ENCODE results near the gene RAI1. TPM values are rescaled to one million over a fixed set of nuclear protein-coding genes. Genes with fewer than 3 reads are reported as not detected.

The RAI1 gene
- total RNA-seq, 1 donor from 2014 or later: 33.5 TPM

GRCh38 chr17:17833658-17834357 lies 152.6 kb downstream of the RAI1 start:
- H3K36me3 Mint-ChIP-seq (ENCODE audit: low read depth): peaks cover 47% of the 10 kb centered on the region
- no peaks in the 10 kb centered on the region for H3K27me3 Mint-ChIP-seq (ENCODE audit: low read depth)
- H3K27ac Mint-ChIP-seq: peak overlapping the region; percentile 92
- no peak for DNase-seq (ENCODE audit: low spot score)
- H3K4me3 Mint-ChIP-seq (ENCODE audit: low read depth): peak overlapping the region; percentile 95
- intact Hi-C loops (cut with micrococcal nuclease): no loop called here
- H3K9me3 Mint-ChIP-seq: no peaks in the 10 kb centered on the region
- H3K4me1 Mint-ChIP-seq (ENCODE audit: low read depth): peaks cover 55% of the 10 kb centered on the region

- Mint-ChIP-seq H3K9me3 (no peaks in the 10 kb centered on the region), H3K27ac (peak overlapping the region; percentile 92), H3K36me3 (ENCODE audit: low read depth) (peaks cover 42% of the 10 kb centered on the region), H3K4me1 (ENCODE audit: low read depth) (peaks cover 59% of the 10 kb centered on the region), H3K4me3 (ENCODE audit: low read depth) (peak overlapping the region; percentile 95), H3K27me3 (ENCODE audit: low read depth) (no peaks in the 10 kb centered on the region)
- no peak for DNase-seq (ENCODE audit: low spot score)
- intact Hi-C loops (cut with micrococcal nuclease): no loop called here
Measured at GRCh38 chr17:17834974-17835373, 153.7 kb downstream of the RAI1 start.

DNA sequence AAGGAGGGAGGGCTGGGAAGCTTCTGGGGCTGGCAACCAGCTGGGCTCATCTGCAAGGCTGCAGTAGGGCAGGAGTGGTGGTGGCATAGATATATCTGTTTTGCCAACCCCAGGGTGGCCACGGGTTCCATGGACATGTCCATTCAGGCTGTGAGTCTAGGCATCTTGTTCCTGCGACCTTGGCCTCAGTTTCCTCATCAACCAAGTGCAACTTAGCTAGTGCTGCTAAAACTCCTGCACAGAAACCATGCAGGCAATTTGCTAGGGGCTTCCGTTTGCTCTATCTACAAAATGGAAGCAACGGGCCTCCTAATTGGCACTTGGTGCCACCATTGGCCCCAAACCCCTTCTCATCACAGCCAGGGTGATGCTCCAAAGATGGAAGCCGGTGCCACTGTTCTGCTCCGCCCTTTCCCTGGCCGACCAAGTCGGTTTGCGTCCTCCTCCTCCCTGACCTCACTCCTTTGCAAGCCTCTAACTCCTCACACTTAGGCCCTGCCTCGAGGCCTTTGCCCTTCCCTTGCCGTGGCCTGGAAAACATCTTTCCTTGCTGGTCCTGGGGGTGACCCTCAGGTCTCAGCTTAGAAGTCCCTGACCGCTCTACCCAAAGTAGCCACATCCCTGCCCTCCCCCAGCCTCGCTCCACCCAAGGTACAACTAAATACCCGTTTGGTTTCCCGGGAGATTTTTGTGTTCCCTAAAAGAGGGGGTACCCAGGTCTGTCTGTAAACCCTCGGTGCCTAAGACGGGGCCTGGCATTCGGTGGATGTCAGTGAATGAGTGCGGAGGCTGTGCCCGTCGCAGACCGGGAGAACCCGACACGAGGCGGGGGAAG lies 154.4 kb downstream of the RAI1 start:
- Mint-ChIP-seq H3K9me3 (no peaks in the 10 kb centered on the region), H3K27me3 (ENCODE audit: low read depth) (no peaks in the 10 kb centered on the region), H3K4me3 (ENCODE audit: low read depth) (peak overlapping the region; percentile 95), H3K27ac (peak overlapping the region; percentile 92), H3K36me3 (ENCODE audit: low read depth) (peaks cover 42% of the 10 kb centered on the region), H3K4me1 (ENCODE audit: low read depth) (peaks cover 59% of the 10 kb centered on the region)
- intact Hi-C loops (cut with micrococcal nuclease): loop anchor here (1.0 kb wide), 2 partner anchors 11 to 19 kb away; no protein-coding TSS in a partner anchor
- no peak for DNase-seq (ENCODE audit: low spot score)

GRCh38 chr17:17836250-17836817 lies 155.1 kb downstream of the RAI1 start:
- Mint-ChIP-seq H3K4me1 (ENCODE audit: low read depth) (peaks cover 63% of the 10 kb centered on the region), H3K4me3 (ENCODE audit: low read depth) (peak overlapping the region; percentile 95), H3K36me3 (ENCODE audit: low read depth) (peaks cover 36% of the 10 kb centered on the region), H3K9me3 (no peaks in the 10 kb centered on the region), H3K27me3 (ENCODE audit: low read depth) (no peaks in the 10 kb centered on the region), H3K27ac (peak overlapping the region; percentile 92)
- DNase-seq (ENCODE audit: low spot score): peak; percentile 95
- intact Hi-C loops (cut with micrococcal nuclease): loop anchor here (1.0 kb wide), 2 partner anchors 12 to 18 kb away; no protein-coding TSS in a partner anchor

- intact Hi-C loops (cut with micrococcal nuclease): loop anchor here (1.0 kb wide), 2 partner anchors 13 to 17 kb away; no protein-coding TSS in a partner anchor
- Mint-ChIP-seq H3K27me3 (ENCODE audit: low read depth) (no peaks in the 10 kb centered on the region), H3K4me3 (ENCODE audit: low read depth) (peak within 1 kb of the TSS; percentile 95), H3K4me1 (ENCODE audit: low read depth) (peaks cover 64% of the 10 kb centered on the region), H3K27ac (peak within 1 kb of the TSS; percentile 92), H3K9me3 (no peaks in the 10 kb centered on the region), H3K36me3 (ENCODE audit: low read depth) (peaks cover 32% of the 10 kb centered on the region)
- DNase-seq (ENCODE audit: low spot score): peak; percentile 59
Measured at GRCh38 chr17:17836818-17837379, 155.6 kb downstream of the RAI1 start, which contains the start of gene SREBF1. Gene SREBF1 (minus strand): TSS chr17:17836986. CDS start chr17:17836817, 169 bp downstream.

GRCh38 chr17:17837380-17837821 lies 156.1 kb downstream of the RAI1 start:
- no peak for DNase-seq (ENCODE audit: low spot score)
- H3K9me3 Mint-ChIP-seq: no peaks in the 10 kb centered on the region
- H3K27me3 Mint-ChIP-seq (ENCODE audit: low read depth): no peaks in the 10 kb centered on the region
- peaks cover 27% of the 10 kb centered on the region for H3K36me3 Mint-ChIP-seq (ENCODE audit: low read depth)
- peak overlapping the region; percentile 88 for H3K27ac Mint-ChIP-seq
- H3K4me1 Mint-ChIP-seq (ENCODE audit: low read depth): peaks cover 61% of the 10 kb centered on the region
- H3K4me3 Mint-ChIP-seq (ENCODE audit: low read depth): peak overlapping the region; percentile 95
- intact Hi-C loops (cut with micrococcal nuclease): no loop called here

GRCh38 chr17:17837966-17838962 lies 157.0 kb downstream of the RAI1 start:
- intact Hi-C loops (cut with micrococcal nuclease): no loop called here
- no peak for DNase-seq (ENCODE audit: low spot score)
- Mint-ChIP-seq H3K4me3 (ENCODE audit: low read depth) (peak overlapping the region; percentile 95), H3K9me3 (no peaks in the 10 kb centered on the region), H3K36me3 (ENCODE audit: low read depth) (peaks cover 26% of the 10 kb centered on the region), H3K4me1 (ENCODE audit: low read depth) (peaks cover 61% of the 10 kb centered on the region), H3K27ac (peak overlapping the region; percentile 88), H3K27me3 (ENCODE audit: low read depth) (no peaks in the 10 kb centered on the region)

DNA sequence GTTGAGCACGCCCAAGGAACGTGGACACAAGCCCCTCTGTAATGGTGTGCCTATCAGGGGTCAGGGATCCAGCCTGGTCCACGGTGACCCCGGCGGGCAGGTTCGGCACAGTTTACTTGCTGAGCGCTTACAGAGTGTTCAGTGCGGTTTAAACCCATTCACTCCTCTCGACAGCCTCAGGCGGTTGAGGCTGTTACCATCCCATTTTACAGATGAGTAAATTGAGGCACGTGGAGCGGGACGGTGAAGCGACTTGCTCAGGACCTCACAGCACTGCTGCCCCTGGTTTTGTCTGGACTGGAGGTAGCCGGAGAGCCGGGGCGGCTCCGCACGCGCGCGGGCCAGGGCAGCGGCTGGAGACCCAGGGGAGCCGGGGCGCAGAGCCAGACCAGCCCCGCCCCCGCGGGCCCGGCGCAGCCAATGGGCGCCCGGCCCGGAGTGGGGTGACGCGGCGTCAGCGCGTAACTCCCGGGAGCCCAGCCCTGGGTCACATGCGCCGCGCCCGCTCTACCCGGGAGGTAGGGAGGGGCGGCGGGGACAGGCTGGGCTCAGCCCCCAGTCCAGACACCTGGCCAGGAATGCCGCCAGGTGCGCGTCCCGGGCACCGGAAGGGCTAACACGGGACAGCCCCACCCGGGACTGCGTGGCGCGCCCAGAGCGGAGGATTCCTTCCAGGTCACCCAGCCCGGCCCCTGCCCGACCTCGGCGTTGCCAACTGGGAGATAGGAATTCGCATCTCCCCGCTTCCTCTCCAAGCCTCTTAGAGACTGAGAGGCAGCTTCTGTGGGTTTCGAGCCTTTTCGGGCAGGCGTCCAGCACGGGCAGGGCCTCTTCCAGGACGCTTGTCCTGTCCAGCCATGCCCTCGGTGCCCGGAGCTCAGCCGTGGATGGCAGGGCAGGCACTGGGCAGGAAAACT lies 158.8 kb downstream of the RAI1 start:
- no peaks in the 10 kb centered on the region for H3K9me3 Mint-ChIP-seq
- H3K36me3 Mint-ChIP-seq (ENCODE audit: low read depth): peaks cover 9% of the 10 kb centered on the region
- H3K4me3 Mint-ChIP-seq (ENCODE audit: low read depth): peak overlapping the region; percentile 78
- intact Hi-C loops (cut with micrococcal nuclease): no loop called here
- H3K27me3 Mint-ChIP-seq (ENCODE audit: low read depth): no peaks in the 10 kb centered on the region
- peaks cover 43% of the 10 kb centered on the region for H3K4me1 Mint-ChIP-seq (ENCODE audit: low read depth)
- peak overlapping the region; percentile 95 for H3K27ac Mint-ChIP-seq
- DNase-seq (ENCODE audit: low spot score): peak; percentile 82

GRCh38 chr17:17840751-17841591 lies 159.7 kb downstream of the RAI1 start:
- peaks cover 37% of the 10 kb centered on the region for H3K4me1 Mint-ChIP-seq (ENCODE audit: low read depth)
- peaks cover 1% of the 10 kb centered on the region for H3K36me3 Mint-ChIP-seq (ENCODE audit: low read depth)
- intact Hi-C loops (cut with micrococcal nuclease): no loop called here
- H3K27me3 Mint-ChIP-seq (ENCODE audit: low read depth): no peaks in the 10 kb centered on the region
- H3K4me3 Mint-ChIP-seq (ENCODE audit: low read depth): peak overlapping the region; percentile 82
- H3K27ac Mint-ChIP-seq: peak overlapping the region; percentile 95
- no peaks in the 10 kb centered on the region for H3K9me3 Mint-ChIP-seq
- no peak for DNase-seq (ENCODE audit: low spot score)

DNA sequence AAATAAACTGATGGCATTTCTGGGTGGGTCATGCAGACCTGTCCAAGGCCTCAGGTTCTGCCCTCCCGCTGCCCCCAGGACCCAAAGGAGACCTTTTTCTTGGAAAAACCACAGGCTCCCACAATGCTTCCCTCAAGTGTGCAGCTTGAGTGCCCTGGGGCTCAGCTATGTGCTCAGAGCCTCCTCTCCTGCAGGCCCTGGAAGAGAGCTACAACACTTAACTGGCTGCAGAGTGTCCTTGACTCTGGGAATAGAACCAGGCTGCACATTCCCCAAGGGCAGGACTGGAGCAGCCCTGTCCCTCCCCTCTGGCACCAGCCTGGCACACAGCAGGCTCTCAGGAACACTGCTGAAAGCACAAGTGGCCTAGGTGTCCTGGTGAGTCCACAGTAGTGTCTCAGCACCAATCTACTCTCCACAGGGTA lies 160.4 kb downstream of the RAI1 start:
- Mint-ChIP-seq H3K27me3 (ENCODE audit: low read depth) (no peaks in the 10 kb centered on the region), H3K4me3 (ENCODE audit: low read depth) (no peak overlapping the region), H3K36me3 (ENCODE audit: low read depth) (no peaks in the 10 kb centered on the region), H3K27ac (no peak overlapping the region), H3K4me1 (ENCODE audit: low read depth) (peaks cover 35% of the 10 kb centered on the region), H3K9me3 (no peaks in the 10 kb centered on the region)
- intact Hi-C loops (cut with micrococcal nuclease): no loop called here
- DNase-seq (ENCODE audit: low spot score): no peak
